Aorta (tissue), 5 donors: ENCODE data around the gene ASPN. TPM values are rescaled to one million over a fixed set of nuclear protein-coding genes. Genes with fewer than 3 reads are reported as not detected.
A peak's percentile ranks its signal among the peaks of the same experiment; 100 is the strongest.

Source experiments
- ATAC-seq: fragments of 200-7000 bp; cut with Tn5 transposase; one replicate; pipeline ENCODE4 v1.9.1; 2022; ENCODE audit warnings: moderate library complexity; ENCODE audit not compliant: low FRiP score
- DNase-seq, 2 donors: peaks; one replicate each; pipeline ENCODE4 v3.0.0-alpha.2; 2020
- H3K27ac ChIP-seq, 2 donors: one replicate each; pipeline ENCODE4 v1.5.1; 2013; ENCODE audit warnings: low read length in 2 of 2, mild to moderate bottlenecking in 2 of 2, moderate library complexity in 2 of 2, control low read depth in 1 of 2, inconsistent platforms in 1 of 2, low read depth in 1 of 2
- H3K27me3 ChIP-seq, 2 donors: one replicate each; pipeline ENCODE4 v1.6.1; 2013; ENCODE audit warnings: control low read depth in 1 of 2, low read length in 1 of 2, mild to moderate bottlenecking in 1 of 2, moderate library complexity in 1 of 2; ENCODE audit not compliant: insufficient read depth in 2 of 2, control insufficient read depth in 1 of 2
- H3K36me3 ChIP-seq, 2 donors: one replicate each; pipeline ENCODE4 v1.6.1; 2013; ENCODE audit warnings: control low read depth in 1 of 2, low read length in 1 of 2, mild to moderate bottlenecking in 1 of 2; ENCODE audit not compliant: insufficient read depth in 2 of 2, control insufficient read depth in 1 of 2
- H3K4me1 ChIP-seq, 2 donors: one replicate each; pipeline ENCODE4 v1.6.1; 2013; ENCODE audit warnings: low read length in 2 of 2, control low read depth in 1 of 2, mild to moderate bottlenecking in 1 of 2, moderate library complexity in 1 of 2; ENCODE audit not compliant: insufficient read depth in 2 of 2, control insufficient read depth in 1 of 2
- H3K4me3 ChIP-seq, 2 donors: one replicate each; pipeline ENCODE4 v1.5.1; 2013; ENCODE audit warnings: low read length in 2 of 2, control low read depth in 1 of 2, mild to moderate bottlenecking in 1 of 2
- H3K9me3 ChIP-seq: one replicate; pipeline ENCODE4 v1.6.1; 2013; ENCODE audit warnings: mild to moderate bottlenecking, low read length; ENCODE audit not compliant: control insufficient read depth
- WGBS, 2 donors: extraction: QIAGEN DNeasy Blood & Tissue Kit; methylation state at CpG; one replicate each; pipeline ENCODE4 v1.1.7; 2013; 5-methylcytosine and 5-hydroxymethylcytosine counted together
- intact Hi-C, 2 donors: fragments of 100-400 bp; cut with DNase I; formaldehyde crosslinking; loops; one replicate each; pipeline versions ENCODE4 v1.14.2 to v1.15.0; 2022
- long read RNA-seq, 2 donors: library from polyadenylated mRNA; unstranded; transcript quantifications; one replicate each; pipeline ENCODE4 v2.0.0, GENCODE V29; 2020 to 2021
- polyA plus RNA-seq, 2 donors: library from polyadenylated mRNA; stranded (reverse); fragments of 200-250 nt; gene quantifications; one replicate each; pipeline ENCODE4 v1.2.3, GENCODE V29; 2013
- total RNA-seq, 2 donors: library from RNA; stranded (reverse); fragmentation: NEBNext Ultra II Directional; extraction: Animal tissue kit (Norgen Biotek cat#: 25700); gene quantifications; one replicate each; pipeline ENCODE4 v1.2.1, GENCODE V29; 2021
- donor health status: healthy with polysubstance abuse.
- donor health status: Bipolar disorder and iron deficiency.
- donor health status: DM: no; HTN: no; CAD: no.
- donor health status: DM: no; HTN: no; CAD: no.
- donor health status: DM: yes; HTN: yes; CAD: no.

The ASPN gene
- 100 to 1,000 TPM in 1 of 2 donors, 10 to 100 TPM in 1; 79.8 to 113 TPM for total RNA-seq
- 100 to 1,000 TPM in 1 of 2 donors, 10 to 100 TPM in 1; 82.1 to 227 TPM for polyA plus RNA-seq
- long read RNA-seq, donor 1, transcript ASPN-202 (8 exons, 2,470 nt): major isoform, 71 of 93 reads
- long read RNA-seq, donor 1, partial matches to known transcripts: 12 of 93 reads
- long read RNA-seq, donor 1, other reads (novel, unspliced or antisense): 7 of 93 reads
- long read RNA-seq, donor 2, transcript ASPN-202 (8 exons, 2,470 nt): major isoform, 20 of 36 reads
- long read RNA-seq, donor 2, partial matches to known transcripts: 5 of 36 reads
- long read RNA-seq, donor 2, other reads (novel, unspliced or antisense): 11 of 36 reads

DNA sequence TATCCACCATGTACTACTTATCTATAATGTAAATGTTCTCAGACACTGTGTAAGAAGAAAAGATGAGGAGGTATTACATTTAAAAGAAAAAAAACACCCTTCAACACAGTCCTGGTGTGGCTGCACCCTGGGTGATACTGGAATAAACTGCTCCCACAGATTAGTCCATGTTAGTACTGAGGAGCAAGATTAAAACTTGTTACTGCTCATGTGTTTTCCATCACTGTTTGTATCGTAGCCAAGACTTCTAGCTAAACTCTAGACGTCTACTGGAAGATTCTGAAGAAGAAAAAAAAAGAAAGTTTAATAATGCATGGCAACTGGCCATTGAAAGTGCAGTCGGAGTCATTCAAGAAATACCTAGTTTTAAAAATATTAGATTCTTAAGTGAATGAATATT is at the start of gene ASPN:
TSS of gene ASPN (minus strand) at position 178 of the 400 bp plus-strand sequence.
- peaks cover 0 to 2% of the 10 kb centered on the region in 2 donors for H3K4me1 ChIP-seq
- no peaks in the 10 kb centered on the region for H3K9me3 ChIP-seq
- peak within 1 kb of the TSS; percentile 52 to 54 for H3K4me3 ChIP-seq
- DNase-seq (no peak), ATAC-seq (peak; percentile 62)
- no peaks in the 10 kb centered on the region for H3K27me3 ChIP-seq
- H3K36me3 ChIP-seq: no peaks in the 10 kb centered on the region
- intact Hi-C loops: loop anchor here (5.0 kb wide), 2 partner anchors 115 to 120 kb away; no protein-coding TSS in a partner anchor
- WGBS, 2 donors: 8 to 12% methylated on average over 3 of the region's 3 CpGs
- H3K27ac ChIP-seq: peak within 1 kb of the TSS; percentile 37 to 41

DNA sequence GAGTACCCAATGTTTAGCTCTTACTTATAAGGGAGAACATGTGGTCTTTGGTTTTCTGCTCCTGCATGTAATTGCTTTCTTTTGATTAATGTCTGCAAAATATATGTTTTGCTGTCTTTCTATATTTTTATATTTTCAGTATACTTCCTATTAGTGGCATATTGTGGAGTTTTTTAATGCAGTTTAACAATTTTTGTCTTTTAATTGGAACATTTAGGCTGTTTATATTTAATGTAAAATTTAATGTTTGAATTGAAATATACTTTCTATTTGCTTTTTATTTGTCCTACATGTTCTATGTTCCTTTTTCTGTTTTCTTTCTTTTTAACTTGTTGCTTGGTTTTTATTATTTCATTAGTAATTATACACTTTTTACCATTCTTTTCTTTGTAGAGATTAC is 48.6 kb upstream of the ASPN start:
- H3K9me3 ChIP-seq: no peaks in the 10 kb centered on the region
- H3K36me3 ChIP-seq: peaks cover 0 to 2% of the 10 kb centered on the region in 2 donors
- ATAC-seq: no peak
- H3K4me3 ChIP-seq: no peak overlapping the region
- no peak for DNase-seq
- intact Hi-C loops: loop anchor here in 1 of 2 donors (5.0 kb wide), 1 partner anchor 34 kb away; no protein-coding TSS in a partner anchor
- peaks cover 0 to 4% of the 10 kb centered on the region in 2 donors for H3K4me1 ChIP-seq
- no peaks in the 10 kb centered on the region for H3K27me3 ChIP-seq
- no peak overlapping the region for H3K27ac ChIP-seq

DNA sequence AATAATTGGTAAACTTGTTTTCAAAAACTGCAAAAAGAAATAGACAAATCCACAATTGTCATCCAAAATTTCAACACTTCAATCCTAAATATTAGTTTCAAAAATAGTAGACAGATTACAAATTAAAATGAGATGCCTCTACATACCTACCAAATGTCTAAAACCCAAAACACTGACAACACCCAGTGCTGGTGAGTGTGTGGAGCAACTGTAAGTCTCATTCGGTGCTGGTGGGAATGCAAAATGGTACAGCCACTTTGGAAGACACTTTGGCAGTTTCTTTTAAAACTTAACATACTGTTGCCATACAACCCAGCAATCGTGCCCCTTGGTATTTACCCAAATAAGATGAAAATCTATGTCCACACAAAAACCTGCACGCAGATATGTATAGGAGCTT is 46.8 kb upstream of the ASPN start:
- H3K4me3 ChIP-seq: no peak overlapping the region
- intact Hi-C loops: no loop called here
- WGBS, 2 donors: 92 to 94% methylated on average over 3 of the region's 3 CpGs
- no peak overlapping the region for H3K27ac ChIP-seq
- ATAC-seq: no peak
- H3K36me3 ChIP-seq: no peaks in the 10 kb centered on the region
- H3K4me1 ChIP-seq: peaks cover 0 to 2% of the 10 kb centered on the region in 2 donors
- no peak for DNase-seq
- no peaks in the 10 kb centered on the region for H3K27me3 ChIP-seq
- no peaks in the 10 kb centered on the region for H3K9me3 ChIP-seq

DNA sequence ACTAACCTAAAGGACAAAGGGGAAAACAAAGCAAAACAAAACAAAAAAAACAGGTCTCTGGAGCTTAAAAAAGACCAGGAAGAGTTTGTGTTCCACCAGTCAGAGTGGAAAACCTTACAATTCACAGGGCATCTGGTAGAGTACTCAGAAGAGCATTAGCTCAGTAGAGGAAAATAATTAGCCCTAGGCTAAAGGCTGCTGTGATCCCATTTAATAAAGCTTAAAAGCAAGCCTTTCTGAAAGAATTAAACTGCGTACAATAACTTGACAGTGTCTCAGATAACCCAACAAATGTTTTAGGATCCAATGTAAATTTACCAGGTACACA is 46.2 kb upstream of the ASPN start:
- 88 to 92% methylated on average over 1 of the region's 1 CpG for WGBS, 2 donors
- Histone ChIP-seq H3K27me3 (no peaks in the 10 kb centered on the region), H3K4me3 (no peak overlapping the region), H3K36me3 (no peaks in the 10 kb centered on the region), H3K4me1 (peaks cover 0 to 2% of the 10 kb centered on the region in 2 donors), H3K27ac (no peak overlapping the region), H3K9me3 (no peaks in the 10 kb centered on the region)
- DNase-seq: no peak
- ATAC-seq: no peak
- intact Hi-C loops: no loop called here

DNA sequence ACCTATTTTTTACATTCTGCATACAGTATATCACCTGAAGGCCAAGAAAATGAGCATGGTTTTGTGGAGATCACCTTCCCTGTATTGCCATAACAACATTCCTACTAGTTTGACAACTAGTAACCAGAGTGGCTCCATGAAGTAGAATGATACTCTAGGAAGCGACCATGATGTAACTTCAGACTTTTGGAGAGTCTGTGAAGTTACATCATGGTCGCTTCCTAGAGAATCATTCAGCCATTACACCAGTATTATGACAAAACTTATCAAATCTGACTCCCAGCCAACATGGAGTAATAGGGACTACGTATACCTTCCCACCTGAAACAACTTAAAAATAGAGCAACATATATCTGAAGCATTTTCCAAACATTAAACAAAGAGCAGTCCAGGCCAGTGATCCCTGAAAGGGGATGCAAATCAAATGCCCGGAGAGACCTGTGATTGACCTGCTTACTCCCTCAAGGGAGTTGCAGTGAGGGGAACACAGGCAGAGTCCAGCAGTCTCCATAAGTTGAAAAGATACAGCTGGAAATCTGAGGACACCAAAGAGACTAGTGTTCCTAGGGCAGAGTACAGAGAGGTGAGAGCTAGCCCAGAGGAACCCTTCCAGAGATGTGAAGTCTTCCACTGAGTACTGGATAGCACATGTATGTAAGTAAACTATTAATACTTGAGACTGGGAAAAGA is 45.7 kb upstream of the ASPN start:
- intact Hi-C loops: no loop called here
- Histone ChIP-seq H3K4me3 (no peak overlapping the region), H3K4me1 (peaks cover 0 to 2% of the 10 kb centered on the region in 2 donors), H3K27me3 (no peaks in the 10 kb centered on the region), H3K27ac (no peak overlapping the region), H3K36me3 (no peaks in the 10 kb centered on the region), H3K9me3 (no peaks in the 10 kb centered on the region)
- no peak for ATAC-seq
- no peak for DNase-seq
- 83 to 89% methylated on average over 4 of the region's 4 CpGs for WGBS, 2 donors

DNA sequence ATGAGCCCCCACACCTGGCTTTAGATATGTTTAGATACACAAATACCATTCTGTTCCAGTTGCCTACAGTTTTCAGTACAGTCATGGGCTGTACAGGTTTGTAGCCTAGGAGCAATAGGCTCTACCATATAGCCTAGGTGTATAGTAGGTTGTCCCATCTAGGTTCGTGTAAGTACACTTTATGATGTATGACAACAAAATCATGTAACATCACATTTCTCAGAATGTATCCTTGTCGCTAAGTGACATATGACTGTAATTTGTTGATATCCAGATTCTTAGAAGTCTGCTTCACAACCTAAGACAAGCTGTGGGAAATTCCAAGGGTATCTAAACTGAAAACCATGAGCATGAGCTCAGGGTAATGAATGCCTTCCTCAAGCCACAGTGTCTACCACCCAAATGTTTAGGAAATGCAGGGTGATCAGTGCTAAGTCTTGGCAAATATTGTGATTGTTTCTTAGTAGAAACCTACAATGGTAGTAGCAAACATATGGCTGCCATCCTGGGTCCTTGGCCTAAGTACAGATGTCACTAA is 45.1 kb upstream of the ASPN start:
- 96 to 99% methylated on average over 2 of the region's 2 CpGs for WGBS, 2 donors
- Histone ChIP-seq H3K36me3 (no peaks in the 10 kb centered on the region), H3K9me3 (no peaks in the 10 kb centered on the region), H3K4me3 (no peak overlapping the region), H3K4me1 (peaks cover 0 to 2% of the 10 kb centered on the region in 2 donors), H3K27ac (no peak overlapping the region), H3K27me3 (no peaks in the 10 kb centered on the region)
- intact Hi-C loops: no loop called here
- ATAC-seq (no peak), DNase-seq (no peak)

DNA sequence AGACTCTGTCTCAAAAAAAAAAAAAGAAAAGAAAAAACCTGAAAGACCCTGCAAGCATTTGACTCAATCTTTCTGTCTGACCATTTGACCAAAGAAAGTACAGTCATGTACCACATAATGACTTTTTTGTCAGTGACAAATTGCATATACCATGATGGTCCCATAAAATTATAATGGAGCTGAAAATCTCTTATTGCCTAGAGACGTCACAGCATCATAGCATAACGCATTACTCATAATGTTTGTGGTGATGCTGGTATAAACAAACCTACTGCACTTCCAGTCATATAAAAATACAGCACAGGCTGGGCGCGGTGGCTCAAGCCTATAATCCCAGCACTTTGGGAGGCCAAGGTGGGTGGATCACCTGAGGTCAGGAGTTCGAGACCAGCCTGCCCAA is 43.0 kb upstream of the ASPN start:
- ATAC-seq (no peak), DNase-seq (no peak)
- no peaks in the 10 kb centered on the region for H3K9me3 ChIP-seq
- peaks cover 0 to 2% of the 10 kb centered on the region in 2 donors for H3K4me1 ChIP-seq
- H3K27me3 ChIP-seq: no peaks in the 10 kb centered on the region
- 94 to 98% methylated on average over 5 of the region's 5 CpGs for WGBS, 2 donors
- H3K4me3 ChIP-seq: no peak overlapping the region
- intact Hi-C loops: no loop called here
- H3K36me3 ChIP-seq: no peaks in the 10 kb centered on the region
- H3K27ac ChIP-seq: no peak overlapping the region

DNA sequence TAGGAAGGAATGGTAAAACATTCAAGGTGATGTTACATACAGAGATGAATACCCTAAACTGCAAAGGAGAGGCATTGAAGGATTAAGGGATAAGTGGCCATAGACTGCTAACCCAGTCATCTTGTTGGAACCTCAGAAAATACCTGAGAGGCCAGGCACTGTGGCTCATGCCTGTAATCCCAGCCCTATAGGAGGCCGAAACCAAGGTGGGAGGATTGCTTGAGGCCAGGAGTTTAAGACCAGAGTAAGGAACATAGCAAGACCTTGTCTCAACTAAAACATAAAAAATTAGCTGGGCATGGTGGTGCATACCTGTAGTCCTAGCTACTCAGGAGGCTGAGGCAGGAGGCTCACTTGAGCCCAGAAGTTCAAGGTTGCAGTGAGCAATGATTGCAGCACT is 42.6 kb upstream of the ASPN start:
- intact Hi-C loops: no loop called here
- Histone ChIP-seq H3K9me3 (no peaks in the 10 kb centered on the region), H3K36me3 (peaks cover 2% of the 10 kb centered on the region in 2 donors), H3K4me1 (peaks cover 0 to 2% of the 10 kb centered on the region in 2 donors), H3K4me3 (no peak overlapping the region), H3K27me3 (no peaks in the 10 kb centered on the region), H3K27ac (no peak overlapping the region)
- ATAC-seq (no peak), DNase-seq (no peak)
- WGBS, 2 donors: 97% methylated on average over 1 of the region's 1 CpG
